GM18870 (cell line): Measurements from ENCODE around the gene CALML5.

Source experiments
- ATAC-seq: cut with Tn5 transposase; IDR thresholded peaks from one replicate; pipeline ENCODE4 v1.9.1; 2021; ENCODE audit warnings: moderate library complexity; ENCODE audit not compliant: unreplicated experiment

CALML5 gene

GRCh38 chr10:5499493-5500140 is at the start of gene CALML5:
TSS of gene CALML5 (minus strand) at chr10:5499570. CDS start at chr10:5499438, 132 bp downstream.
- no peak for ATAC-seq

GRCh38 chr10:5547931-5548660 is 48.7 kb upstream of the CALML5 start:
- ATAC-seq: no peak

GRCh38 chr10:5547681-5547930 is 48.2 kb upstream of the CALML5 start:
- no peak for ATAC-seq

- ATAC-seq: no peak
These were observed 47.7 kb upstream of the CALML5 start for GRCh38 chr10:5546891-5547680.

- ATAC-seq: no peak
These were observed 46.7 kb upstream of the CALML5 start for GRCh38 chr10:5545778-5546710.

GRCh38 chr10:5545426-5545777 is 46.0 kb upstream of the CALML5 start:
- no peak for ATAC-seq

- ATAC-seq: no peak
These were observed 45.6 kb upstream of the CALML5 start for GRCh38 chr10:5545011-5545410.

- ATAC-seq: no peak
These were observed 44.9 kb upstream of the CALML5 start for GRCh38 chr10:5544216-5544805.

- no peak for ATAC-seq
These were observed 44.3 kb upstream of the CALML5 start for GRCh38 chr10:5543623-5544022.

GRCh38 chr10:5542100-5542499 is 42.7 kb upstream of the CALML5 start:
- ATAC-seq: no peak

- no peak for ATAC-seq
These were observed 41.5 kb upstream of the CALML5 start for GRCh38 chr10:5540891-5541290.

- no peak for ATAC-seq
These were observed 40.7 kb upstream of the CALML5 start for GRCh38 chr10:5540080-5540479.

- no peak for ATAC-seq
These were observed 39.7 kb upstream of the CALML5 start for GRCh38 chr10:5538892-5539651.

- no peak for ATAC-seq
These were observed 39.1 kb upstream of the CALML5 start for GRCh38 chr10:5538446-5538845.

GRCh38 chr10:5537684-5538083 is 38.3 kb upstream of the CALML5 start:
- ATAC-seq: no peak

- no peak for ATAC-seq
These were observed 37.2 kb upstream of the CALML5 start for GRCh38 chr10:5536486-5537081.

- ATAC-seq: no peak
These were observed 35.8 kb upstream of the CALML5 start for GRCh38 chr10:5534880-5535856.

- ATAC-seq: no peak
These were observed 34.9 kb upstream of the CALML5 start for GRCh38 chr10:5534051-5534821.
